Karpas-422 (cell line): ENCODE data around the gene SPINK8. TPM values are rescaled to one million over a fixed set of nuclear protein-coding genes. Genes with fewer than 3 reads are reported as not detected.

Experiments used
- DNase-seq: peaks from one replicate; pipeline ENCODE4 v3.0.0-alpha.2; 2015
- H2AFZ ChIP-seq: fragments of 200-600 bp; sonication (generic); 2 replicates; pipeline ENCODE4 v1.6.1; 2014; ENCODE audit warnings: antibody characterized with exemption, low read length, mixed read lengths
- H3K27ac ChIP-seq: fragments of 200-600 bp; sonication (generic); 2 replicates; pipeline ENCODE4 v1.5.1; 2014; ENCODE audit warnings: mild to moderate bottlenecking, low read length, moderate library complexity
- H3K27me3 ChIP-seq: fragments of 200-600 bp; sonication (generic); 2 replicates; pipeline ENCODE4 v1.6.1; 2014; ENCODE audit warnings: low read length, mixed read lengths
- H3K36me3 ChIP-seq: fragments of 200-600 bp; sonication (generic); 2 replicates; pipeline ENCODE4 v1.6.1; 2014; ENCODE audit warnings: low read length, mixed read lengths; ENCODE audit not compliant: insufficient read depth
- H3K4me1 ChIP-seq: fragments of 200-600 bp; sonication (generic); 2 replicates; pipeline ENCODE4 v1.6.1; 2014; ENCODE audit warnings: mild to moderate bottlenecking, low read length, mixed read lengths
- H3K4me2 ChIP-seq: fragments of 200-600 bp; sonication (generic); 2 replicates; pipeline ENCODE4 v1.6.1; 2014; ENCODE audit warnings: low read length, low read depth, mild to moderate bottlenecking; ENCODE audit not compliant: poor library complexity, severe bottlenecking
- H3K4me3 ChIP-seq: fragments of 200-600 bp; sonication (generic); 2 replicates; pipeline ENCODE4 v1.5.1; 2014; ENCODE audit warnings: mild to moderate bottlenecking, antibody characterized with exemption, low read length, mixed read lengths
- H3K79me2 ChIP-seq: fragments of 200-600 bp; sonication (generic); 2 replicates; pipeline ENCODE4 v1.6.1; 2014; ENCODE audit warnings: mild to moderate bottlenecking, low read length, mixed read lengths
- H3K9ac ChIP-seq: fragments of 200-600 bp; sonication (generic); 2 replicates; pipeline ENCODE4 v1.6.0; 2014; ENCODE audit warnings: low read length
- H3K9me2 ChIP-seq: fragments of 200-600 bp; sonication (generic), shearing (Covaris generic); replicated peaks from 2 replicates; pipeline ENCODE4 v1.6.0; 2014; ENCODE audit warnings: mild to moderate bottlenecking, low read length, moderate library complexity; ENCODE audit not compliant: insufficient read depth
- H3K9me3 ChIP-seq: fragments of 300-700, 200-600 bp; sonication (generic); 2 replicates; pipeline ENCODE4 v1.6.1; 2014; ENCODE audit warnings: low read length, mixed read lengths
- H4K20me1 ChIP-seq: fragments of 200-600 bp; sonication (generic); 2 replicates; pipeline ENCODE4 v1.6.1; 2014; ENCODE audit warnings: mild to moderate bottlenecking, antibody characterized with exemption, low read length, low read depth; ENCODE audit not compliant: insufficient read depth
- total RNA-seq: library from RNA; depleted of rRNA; stranded (reverse); fragments of >200 nt; shearing (Covaris generic); gene quantifications from 2 replicates; pipeline ENCODE4 v1.2.3, GENCODE V29; 2014; ENCODE audit warnings: low replicate concordance

Gene SPINK8
- total RNA-seq, 1 experiment from 2014 or later, result not detected

GRCh38 chr3:48280881-48281280, 52.6 kb downstream of the SPINK8 start:
- no peaks in the 10 kb centered on the region for H4K20me1 ChIP-seq
- H2AFZ ChIP-seq, result no peak overlapping the region
- no peak overlapping the region for H3K4me3 ChIP-seq
- no peak overlapping the region for H3K27ac ChIP-seq
- no peak for DNase-seq
- H3K9ac ChIP-seq, result no peak overlapping the region
- H3K4me2 ChIP-seq, result no peak overlapping the region
- no peaks in the 10 kb centered on the region for H3K9me2 ChIP-seq
- no peaks in the 10 kb centered on the region for H3K79me2 ChIP-seq
- no peaks in the 10 kb centered on the region for H3K27me3 ChIP-seq
- no peaks in the 10 kb centered on the region for H3K4me1 ChIP-seq
- H3K9me3 ChIP-seq, result no peaks in the 10 kb centered on the region
- no peaks in the 10 kb centered on the region for H3K36me3 ChIP-seq

GRCh38 chr3:48278884-48279559, 54.4 kb downstream of the SPINK8 start:
- Histone ChIP-seq H3K9ac (no peak overlapping the region), H3K27me3 (no peaks in the 10 kb centered on the region), H3K4me2 (no peak overlapping the region), H3K9me3 (no peaks in the 10 kb centered on the region), H4K20me1 (no peaks in the 10 kb centered on the region), H3K36me3 (no peaks in the 10 kb centered on the region), H3K4me3 (no peak overlapping the region), H3K4me1 (no peaks in the 10 kb centered on the region), H3K9me2 (no peaks in the 10 kb centered on the region), H2AFZ (no peak overlapping the region), H3K27ac (no peak overlapping the region), H3K79me2 (no peaks in the 10 kb centered on the region)
- DNase-seq, result no peak

GRCh38 chr3:48276911-48277641, 56.4 kb downstream of the SPINK8 start:
- no peaks in the 10 kb centered on the region for H3K4me1 ChIP-seq
- H3K79me2 ChIP-seq, result no peaks in the 10 kb centered on the region
- H3K36me3 ChIP-seq, result no peaks in the 10 kb centered on the region
- H3K27ac ChIP-seq, result no peak overlapping the region
- H3K9me2 ChIP-seq, result no peaks in the 10 kb centered on the region
- no peak for DNase-seq
- no peaks in the 10 kb centered on the region for H3K9me3 ChIP-seq
- H3K4me2 ChIP-seq, result no peak overlapping the region
- H3K27me3 ChIP-seq, result no peaks in the 10 kb centered on the region
- H3K9ac ChIP-seq, result no peak overlapping the region
- H4K20me1 ChIP-seq, result no peaks in the 10 kb centered on the region
- no peak overlapping the region for H3K4me3 ChIP-seq
- H2AFZ ChIP-seq, result no peak overlapping the region

GRCh38 chr3:48275287-48276027, 58.0 kb downstream of the SPINK8 start:
- Histone ChIP-seq H3K4me2 (no peak overlapping the region), H3K36me3 (peaks cover 6% of the 10 kb centered on the region; the same call in 1 of the 2 replicates), H2AFZ (no peak overlapping the region), H3K4me3 (no peak overlapping the region), H3K4me1 (no peaks in the 10 kb centered on the region), H4K20me1 (no peaks in the 10 kb centered on the region), H3K27me3 (no peaks in the 10 kb centered on the region), H3K9me3 (no peaks in the 10 kb centered on the region), H3K9me2 (no peaks in the 10 kb centered on the region), H3K79me2 (no peaks in the 10 kb centered on the region), H3K9ac (no peak overlapping the region), H3K27ac (no peak overlapping the region)
- no peak for DNase-seq

- Histone ChIP-seq H3K27ac (no peak overlapping the region), H3K9me3 (no peaks in the 10 kb centered on the region), H4K20me1 (no peaks in the 10 kb centered on the region), H3K4me3 (no peak overlapping the region), H3K9ac (no peak overlapping the region), H2AFZ (no peak overlapping the region), H3K9me2 (no peaks in the 10 kb centered on the region), H3K79me2 (no peaks in the 10 kb centered on the region), H3K4me2 (no peak overlapping the region), H3K36me3 (peaks cover 15% of the 10 kb centered on the region; the same call in 1 of the 2 replicates), H3K4me1 (peaks cover 5% of the 10 kb centered on the region), H3K27me3 (no peaks in the 10 kb centered on the region)
- no peak for DNase-seq
Measured at GRCh38 chr3:48274452-48274851, 59.0 kb downstream of the SPINK8 start.

GRCh38 chr3:48273594-48274211, 59.8 kb downstream of the SPINK8 start:
- Histone ChIP-seq H3K79me2 (no peaks in the 10 kb centered on the region), H4K20me1 (no peaks in the 10 kb centered on the region), H3K36me3 (peaks cover 21% of the 10 kb centered on the region; the same call in 1 of the 2 replicates), H3K27me3 (no peaks in the 10 kb centered on the region), H3K9ac (no peak overlapping the region), H3K4me1 (peaks cover 10% of the 10 kb centered on the region), H2AFZ (no peak overlapping the region), H3K4me2 (no peak overlapping the region), H3K4me3 (no peak overlapping the region), H3K9me2 (no peaks in the 10 kb centered on the region), H3K9me3 (no peaks in the 10 kb centered on the region), H3K27ac (no peak overlapping the region)
- peak; percentile 90 for DNase-seq

- Histone ChIP-seq H2AFZ (no peak overlapping the region), H3K4me3 (no peak overlapping the region), H3K36me3 (peaks cover 36% of the 10 kb centered on the region), H3K9ac (no peak overlapping the region), H3K27me3 (no peaks in the 10 kb centered on the region), H3K27ac (no peak overlapping the region), H4K20me1 (no peaks in the 10 kb centered on the region), H3K4me2 (no peak overlapping the region), H3K79me2 (no peaks in the 10 kb centered on the region), H3K9me2 (no peaks in the 10 kb centered on the region), H3K9me3 (no peaks in the 10 kb centered on the region), H3K4me1 (peaks cover 10% of the 10 kb centered on the region)
- DNase-seq, result no peak
Measured at GRCh38 chr3:48271763-48272498, 61.5 kb downstream of the SPINK8 start.
